Esophagus (tissue), 2 donors: ENCODE results near the gene PARP15. TPM values are rescaled to one million over a fixed set of nuclear protein-coding genes. Genes with fewer than 3 reads are reported as not detected.

ENCODE experiments used
- H3K27ac ChIP-seq, 2 donors: one replicate each; pipeline ENCODE4 v1.5.1; 2013; ENCODE audit warnings: low read depth in 2 of 2, mild to moderate bottlenecking in 2 of 2, inconsistent platforms in 1 of 2, low read length in 1 of 2, moderate library complexity in 1 of 2
- H3K27me3 ChIP-seq, 2 donors: one replicate each; pipeline ENCODE4 v1.6.1; 2013; ENCODE audit warnings: low read length in 2 of 2, control low read depth in 1 of 2, mild to moderate bottlenecking in 1 of 2; ENCODE audit not compliant: insufficient read depth in 2 of 2, control insufficient read depth in 1 of 2
- H3K36me3 ChIP-seq, 2 donors: one replicate each; pipeline ENCODE4 v1.6.1; 2013; ENCODE audit warnings: low read length in 1 of 2; ENCODE audit not compliant: control insufficient read depth in 2 of 2, insufficient read depth in 2 of 2
- H3K4me1 ChIP-seq, 2 donors: one replicate each; pipeline ENCODE4 v1.6.1; 2013; ENCODE audit warnings: low read length in 1 of 2; ENCODE audit not compliant: control insufficient read depth in 2 of 2, insufficient read depth in 2 of 2
- H3K4me3 ChIP-seq, 2 donors: one replicate each; pipeline ENCODE4 v1.5.1; 2013; ENCODE audit warnings: low read length in 2 of 2, mild to moderate bottlenecking in 2 of 2, low read depth in 1 of 2, moderate library complexity in 1 of 2
- H3K9me3 ChIP-seq, 2 donors: one replicate each; pipeline ENCODE4 v1.6.1; 2013; ENCODE audit warnings: mild to moderate bottlenecking in 2 of 2, low read depth in 1 of 2, low read length in 1 of 2, moderate library complexity in 1 of 2; ENCODE audit not compliant: control insufficient read depth in 2 of 2, insufficient read depth in 1 of 2
- WGBS, 2 donors: extraction: QIAGEN DNeasy Blood & Tissue Kit; methylation state at CpG; one replicate each; pipeline ENCODE4 v1.1.7; 2013; 5-methylcytosine and 5-hydroxymethylcytosine counted together
- polyA plus RNA-seq, 2 donors: library from polyadenylated mRNA; stranded (reverse); fragments of 200-250 nt; gene quantifications; one replicate each; pipeline ENCODE4 v1.2.3, GENCODE V29; 2013
- donor health status: healthy with polysubstance abuse.
- donor health status: Bipolar disorder and iron deficiency.

Gene PARP15
- polyA plus RNA-seq, 2 donors: 0.46 to 0.94 TPM

DNA sequence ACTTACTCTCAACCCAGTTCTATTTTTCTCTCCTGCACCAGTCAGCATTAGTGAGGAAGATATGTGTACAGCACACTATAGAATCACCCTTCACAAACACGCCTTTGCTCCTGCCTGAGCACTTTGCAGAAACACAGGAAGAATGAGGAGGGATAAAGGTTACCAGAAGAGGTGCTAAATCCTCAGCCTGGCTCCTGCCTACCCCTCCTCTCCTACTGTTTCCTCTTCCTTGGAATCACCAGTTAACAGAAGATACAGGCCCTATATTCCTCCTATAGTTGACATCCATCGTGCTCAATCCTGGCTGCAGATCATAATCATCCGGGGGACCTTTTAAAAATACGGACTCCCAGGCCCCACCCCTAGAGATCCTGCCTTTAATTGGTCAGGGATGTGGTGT lies 28.9 kb downstream of the PARP15 start:
- H3K36me3 ChIP-seq: no peaks in the 10 kb centered on the region
- no peak overlapping the region for H3K4me3 ChIP-seq
- H3K4me1 ChIP-seq: no peaks in the 10 kb centered on the region
- H3K27me3 ChIP-seq: no peaks in the 10 kb centered on the region
- WGBS, 2 donors: 60 to 63% methylated on average over 4 of the region's 4 CpGs
- H3K9me3 ChIP-seq: no peaks in the 10 kb centered on the region
- no peak overlapping the region for H3K27ac ChIP-seq

DNA sequence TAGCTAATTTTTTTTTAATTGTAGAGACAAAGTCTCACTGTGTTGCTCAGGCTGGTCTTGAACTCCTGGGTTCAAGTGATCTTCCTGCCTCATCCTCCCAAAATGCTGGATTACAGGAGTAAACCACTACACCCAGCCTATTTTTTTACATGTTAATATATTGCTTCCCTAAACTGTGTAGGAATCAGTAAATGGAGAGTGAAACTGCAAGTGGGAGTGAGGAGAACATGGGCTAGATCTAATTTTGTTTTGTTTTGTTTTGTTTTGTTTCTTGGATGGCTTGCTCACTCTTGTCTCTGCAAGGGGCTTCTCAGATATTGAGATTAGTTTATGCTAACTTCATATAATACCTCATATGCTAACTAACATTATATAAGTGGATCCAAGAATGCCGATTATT lies 31.5 kb downstream of the PARP15 start:
- WGBS, 2 donors: 95% methylated on average over 1 of the region's 1 CpG
- Histone ChIP-seq H3K36me3 (no peaks in the 10 kb centered on the region), H3K4me1 (no peaks in the 10 kb centered on the region), H3K9me3 (no peaks in the 10 kb centered on the region), H3K27ac (no peak overlapping the region), H3K4me3 (no peak overlapping the region), H3K27me3 (no peaks in the 10 kb centered on the region)

GRCh38 chr3:122609798-122610559 lies 32.5 kb downstream of the PARP15 start:
- Histone ChIP-seq H3K27me3 (no peaks in the 10 kb centered on the region), H3K4me1 (no peaks in the 10 kb centered on the region), H3K9me3 (no peaks in the 10 kb centered on the region), H3K36me3 (no peaks in the 10 kb centered on the region), H3K27ac (no peak overlapping the region), H3K4me3 (no peak overlapping the region)
- WGBS, 2 donors: 71 to 76% methylated on average over 7 of the region's 7 CpGs

DNA sequence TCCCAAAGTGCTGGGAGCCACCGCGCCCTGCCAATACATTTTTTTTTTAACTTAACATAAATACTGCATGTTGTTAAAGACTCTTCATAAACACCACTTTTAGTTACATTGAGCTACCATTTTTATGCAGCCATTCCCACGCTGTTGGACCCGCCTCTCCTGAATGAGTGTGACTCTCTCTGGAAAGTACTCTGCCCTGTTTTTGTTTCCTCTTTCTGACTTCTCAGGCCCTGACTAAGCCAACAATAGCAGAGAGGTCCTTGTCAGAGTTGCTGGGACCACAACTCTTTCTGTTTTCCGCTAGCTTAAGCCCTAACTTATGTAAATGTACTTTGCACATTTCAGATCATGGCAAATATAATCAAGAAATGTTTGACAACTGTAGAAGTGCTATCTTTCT lies 35.2 kb downstream of the PARP15 start:
- no peaks in the 10 kb centered on the region for H3K9me3 ChIP-seq
- no peak overlapping the region for H3K27ac ChIP-seq
- H3K27me3 ChIP-seq: no peaks in the 10 kb centered on the region
- no peaks in the 10 kb centered on the region for H3K4me1 ChIP-seq
- no peaks in the 10 kb centered on the region for H3K36me3 ChIP-seq
- 86 to 94% methylated on average over 5 of the region's 5 CpGs for WGBS, 2 donors
- no peak overlapping the region for H3K4me3 ChIP-seq

GRCh38 chr3:122615303-122615702 lies 37.9 kb downstream of the PARP15 start:
- Histone ChIP-seq H3K9me3 (no peaks in the 10 kb centered on the region), H3K27ac (no peak overlapping the region), H3K4me3 (no peak overlapping the region), H3K36me3 (no peaks in the 10 kb centered on the region), H3K27me3 (no peaks in the 10 kb centered on the region), H3K4me1 (no peaks in the 10 kb centered on the region)
- WGBS, 2 donors: 47 to 49% methylated on average over 3 of the region's 3 CpGs

GRCh38 chr3:122618614-122619013 lies 41.2 kb downstream of the PARP15 start:
- H3K4me1 ChIP-seq: no peaks in the 10 kb centered on the region
- peaks cover 0 to 2% of the 10 kb centered on the region in 2 donors for H3K27me3 ChIP-seq
- no peaks in the 10 kb centered on the region for H3K36me3 ChIP-seq
- no peak overlapping the region for H3K27ac ChIP-seq
- 77 to 84% methylated on average over 3 of the region's 3 CpGs for WGBS, 2 donors
- no peaks in the 10 kb centered on the region for H3K9me3 ChIP-seq
- H3K4me3 ChIP-seq: no peak overlapping the region

GRCh38 chr3:122619040-122619439 lies 41.6 kb downstream of the PARP15 start:
- Histone ChIP-seq H3K27ac (no peak overlapping the region), H3K4me3 (no peak overlapping the region), H3K4me1 (no peaks in the 10 kb centered on the region), H3K36me3 (no peaks in the 10 kb centered on the region), H3K9me3 (no peaks in the 10 kb centered on the region), H3K27me3 (peaks cover 0 to 2% of the 10 kb centered on the region in 2 donors)
- 62 to 64% methylated on average over 4 of the region's 4 CpGs for WGBS, 2 donors

GRCh38 chr3:122620399-122620798 lies 42.9 kb downstream of the PARP15 start:
- Histone ChIP-seq H3K4me1 (no peaks in the 10 kb centered on the region), H3K9me3 (no peaks in the 10 kb centered on the region), H3K4me3 (no peak overlapping the region), H3K27me3 (peaks cover 0 to 2% of the 10 kb centered on the region in 2 donors), H3K27ac (no peak overlapping the region), H3K36me3 (no peaks in the 10 kb centered on the region)
- 57 to 73% methylated on average over 4 of the region's 4 CpGs for WGBS, 2 donors

DNA sequence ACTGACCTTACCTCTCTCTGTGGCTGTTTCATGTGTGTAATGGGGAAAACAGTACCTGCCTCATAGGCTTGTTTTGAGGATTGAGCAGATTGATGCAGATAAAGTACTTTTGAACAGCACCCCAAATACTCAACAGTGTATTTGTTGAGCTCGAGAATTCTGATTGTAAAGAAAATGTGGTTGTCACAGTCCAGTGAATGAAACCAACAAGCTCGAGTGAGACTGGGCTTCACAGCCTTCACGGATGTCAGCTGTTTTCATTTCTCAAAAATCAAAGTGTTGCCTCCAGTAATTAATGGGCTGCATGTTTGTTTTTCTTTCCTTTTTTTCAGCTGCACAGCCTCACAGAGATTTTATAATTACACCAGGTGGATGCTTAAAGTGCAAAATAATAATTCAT lies 43.7 kb downstream of the PARP15 start:
- WGBS, 2 donors: 35 to 42% methylated on average over 3 of the region's 3 CpGs

More for the DNA sequence above, 43.7 kb downstream of the PARP15 start:
- Histone ChIP-seq H3K36me3 (no peaks in the 10 kb centered on the region), H3K4me1 (no peaks in the 10 kb centered on the region), H3K27ac (no peak overlapping the region), H3K27me3 (peaks cover 0 to 2% of the 10 kb centered on the region in 2 donors), H3K9me3 (no peaks in the 10 kb centered on the region), H3K4me3 (no peak overlapping the region)
